ENCODE data around the gene CEACAM8. TPM values are rescaled to one million over a fixed set of nuclear protein-coding genes. Genes with fewer than 3 reads are reported as not detected.
"Not testable (repeated sequence)": the region's sequence is repeated elsewhere in the genome, so short reads cannot be mapped to it uniquely, and the experiment has no call there.

Gene CEACAM8
- total and polyA plus RNA-seq, 2 donors from 2014 or later: not detected

- Histone ChIP-seq H3K27ac (ENCODE audit: low read depth in 2 of 2, low read length in 2 of 2) (no peak overlapping the region), H3K9ac (ENCODE audit: low read length in 3 of 3) (no peak overlapping the region), H3K4me3 (ENCODE audit: low read length in 3 of 3) (no peak overlapping the region), H3K27me3 (ENCODE audit: control insufficient read depth, insufficient read depth, low read length) (no peaks in the 10 kb centered on the region), H3K4me1 (ENCODE audit: control insufficient read depth in 2 of 3, insufficient read depth in 2 of 3, low read depth in 1 of 3, low read length in 3 of 3) (no peaks in the 10 kb centered on the region), H3K36me3 (ENCODE audit: control insufficient read depth in 2 of 3, insufficient read depth in 3 of 3, low read length in 3 of 3) (no peaks in the 10 kb centered on the region), H3K9me3 (ENCODE audit: control insufficient read depth in 2 of 3, insufficient read depth in 1 of 3, low read length in 3 of 3) (no peaks in the 10 kb centered on the region)
- no peak for DNase-seq
- no peak for TF ChIP-seq CTCF (IDR thresholded peaks at IDR 0.05; ENCODE audit: borderline replicate concordance, extremely low read depth, insufficient read depth)
- no peak for FAIRE-seq
- intact Hi-C loops (cut with DNase I): no loop called here
Observed at GRCh38 chr19:42554046-42554575, 40.6 kb downstream of the CEACAM8 start.

GRCh38 chr19:42553292-42554045 lies 41.3 kb downstream of the CEACAM8 start:
- no peak for FAIRE-seq
- H3K27me3 ChIP-seq (ENCODE audit: control insufficient read depth, insufficient read depth, low read length): no peaks in the 10 kb centered on the region
- intact Hi-C loops (cut with DNase I): no loop called here
- no peak overlapping the region for H3K27ac ChIP-seq (ENCODE audit: low read depth in 2 of 2, low read length in 2 of 2)
- no peaks in the 10 kb centered on the region for H3K36me3 ChIP-seq (ENCODE audit: control insufficient read depth in 2 of 3, insufficient read depth in 3 of 3, low read length in 3 of 3)
- no peak overlapping the region for H3K4me3 ChIP-seq (ENCODE audit: low read length in 3 of 3)
- no peak for DNase-seq
- no peaks in the 10 kb centered on the region for H3K9me3 ChIP-seq (ENCODE audit: control insufficient read depth in 2 of 3, insufficient read depth in 1 of 3, low read length in 3 of 3)
- H3K4me1 ChIP-seq (ENCODE audit: control insufficient read depth in 2 of 3, insufficient read depth in 2 of 3, low read depth in 1 of 3, low read length in 3 of 3): no peaks in the 10 kb centered on the region
- no peak for TF ChIP-seq CTCF (IDR thresholded peaks at IDR 0.05; ENCODE audit: borderline replicate concordance, extremely low read depth, insufficient read depth)
- H3K9ac ChIP-seq (ENCODE audit: low read length in 3 of 3): no peak overlapping the region

GRCh38 chr19:42552086-42553065 lies 42.3 kb downstream of the CEACAM8 start:
- H3K9ac ChIP-seq (ENCODE audit: low read length in 3 of 3): no peak overlapping the region
- TF ChIP-seq CTCF (IDR thresholded peaks at IDR 0.05; ENCODE audit: borderline replicate concordance, extremely low read depth, insufficient read depth): no peak
- H3K27ac ChIP-seq (ENCODE audit: low read depth in 2 of 2, low read length in 2 of 2): no peak overlapping the region
- intact Hi-C loops (cut with DNase I): no loop called here
- no peak for FAIRE-seq
- H3K9me3 ChIP-seq (ENCODE audit: control insufficient read depth in 2 of 3, insufficient read depth in 1 of 3, low read length in 3 of 3): no peaks in the 10 kb centered on the region
- H3K27me3 ChIP-seq (ENCODE audit: control insufficient read depth, insufficient read depth, low read length): no peaks in the 10 kb centered on the region
- H3K4me3 ChIP-seq (ENCODE audit: low read length in 3 of 3): no peak overlapping the region
- no peak for DNase-seq
- no peaks in the 10 kb centered on the region for H3K36me3 ChIP-seq (ENCODE audit: control insufficient read depth in 2 of 3, insufficient read depth in 3 of 3, low read length in 3 of 3)
- no peaks in the 10 kb centered on the region for H3K4me1 ChIP-seq (ENCODE audit: control insufficient read depth in 2 of 3, insufficient read depth in 2 of 3, low read depth in 1 of 3, low read length in 3 of 3)

GRCh38 chr19:42550521-42550920 lies 44.2 kb downstream of the CEACAM8 start:
- H3K9ac ChIP-seq (ENCODE audit: low read length in 3 of 3); FAIRE-seq; H3K9me3 ChIP-seq (ENCODE audit: control insufficient read depth in 2 of 3, insufficient read depth in 1 of 3, low read length in 3 of 3); H3K27me3 ChIP-seq (ENCODE audit: control insufficient read depth, insufficient read depth, low read length); H3K27ac ChIP-seq (ENCODE audit: low read depth in 2 of 2, low read length in 2 of 2); H3K36me3 ChIP-seq (ENCODE audit: control insufficient read depth in 2 of 3, insufficient read depth in 3 of 3, low read length in 3 of 3); DNase-seq; intact Hi-C loops (cut with DNase I); H3K4me3 ChIP-seq (ENCODE audit: low read length in 3 of 3); H3K4me1 ChIP-seq (ENCODE audit: control insufficient read depth in 2 of 3, insufficient read depth in 2 of 3, low read depth in 1 of 3, low read length in 3 of 3): not testable (repeated sequence)

GRCh38 chr19:42549067-42549466 lies 45.7 kb downstream of the CEACAM8 start:
- H3K36me3 ChIP-seq (ENCODE audit: control insufficient read depth in 2 of 3, insufficient read depth in 3 of 3, low read length in 3 of 3); H3K4me3 ChIP-seq (ENCODE audit: low read length in 3 of 3); H3K9me3 ChIP-seq (ENCODE audit: control insufficient read depth in 2 of 3, insufficient read depth in 1 of 3, low read length in 3 of 3); H3K4me1 ChIP-seq (ENCODE audit: control insufficient read depth in 2 of 3, insufficient read depth in 2 of 3, low read depth in 1 of 3, low read length in 3 of 3); H3K9ac ChIP-seq (ENCODE audit: low read length in 3 of 3); H3K27me3 ChIP-seq (ENCODE audit: control insufficient read depth, insufficient read depth, low read length); DNase-seq; FAIRE-seq; intact Hi-C loops (cut with DNase I); H3K27ac ChIP-seq (ENCODE audit: low read depth in 2 of 2, low read length in 2 of 2): not testable (repeated sequence)

All from kidney (tissue), 14 donors.